HCEC 1CT (cell line): ENCODE data around the gene ERICH6B.
A peak's percentile ranks its signal among the peaks of the same experiment; 100 is the strongest.
"Not testable (repeated sequence)": the region's sequence is repeated elsewhere in the genome, so short reads cannot be mapped to it uniquely, and the experiment has no call there.

Source experiments
- DNase-seq: peaks from one replicate; pipeline ENCODE4 v3.0.0-alpha.2; 2017

Gene ERICH6B

DNA sequence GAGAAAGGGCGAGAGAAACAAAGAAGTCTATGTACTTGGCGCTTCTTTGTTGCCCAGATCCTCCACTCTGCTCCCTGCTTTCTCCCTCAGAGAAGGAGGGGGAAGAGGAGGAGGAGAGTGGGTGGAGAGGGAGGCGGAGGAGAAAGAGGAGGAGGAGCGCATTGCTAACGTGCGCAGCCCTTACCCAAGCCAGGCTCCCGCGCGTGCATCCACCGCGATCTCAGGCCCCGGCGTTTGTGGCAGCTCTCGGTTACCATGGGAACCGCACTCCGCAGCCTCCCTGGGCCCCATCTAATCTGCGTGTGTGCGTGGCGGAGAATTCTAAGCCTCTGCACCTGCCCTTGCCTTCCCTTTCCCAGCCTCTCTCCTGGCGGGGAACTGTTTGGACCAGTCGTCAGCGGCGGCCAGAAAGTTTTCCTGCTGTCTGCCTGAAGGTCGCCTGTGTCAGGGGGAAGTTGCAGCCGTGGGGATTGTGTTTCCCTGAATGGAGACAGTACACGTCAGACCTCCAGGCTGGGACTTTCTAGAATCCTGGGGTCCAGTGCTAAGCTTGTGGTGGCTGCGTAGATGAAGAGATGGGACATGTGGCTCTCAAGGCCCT, at the start of gene ERICH6B:
ERICH6B (minus strand) TSS at position 239 of the 601 bp plus-strand sequence. CDS start 18,734 bp downstream, outside the sequence.
- no peak for DNase-seq

DNA sequence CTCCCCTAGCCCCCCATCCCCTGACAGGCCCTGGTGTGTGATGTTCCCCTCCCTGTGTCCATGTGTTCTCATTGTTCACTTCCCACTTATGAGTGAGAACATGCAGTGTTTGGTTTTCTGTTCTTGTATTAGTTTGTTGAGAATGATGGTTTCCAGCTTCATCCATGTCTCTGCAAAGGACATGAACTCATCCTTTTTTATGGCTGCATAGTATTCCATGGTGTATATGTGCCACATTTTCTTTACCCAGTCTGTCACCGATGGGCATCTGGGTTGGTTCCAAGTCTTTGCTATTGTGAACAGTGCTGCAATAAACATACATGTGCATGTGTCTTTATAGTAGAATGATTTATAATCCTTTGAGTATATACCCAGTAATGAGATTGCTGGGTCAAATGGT, 47.4 kb upstream of the ERICH6B start:
- DNase-seq = not testable (repeated sequence)

- DNase-seq = no peak
Observed at GRCh38 chr13:45662162-45662561, 46.6 kb upstream of the ERICH6B start.

DNA sequence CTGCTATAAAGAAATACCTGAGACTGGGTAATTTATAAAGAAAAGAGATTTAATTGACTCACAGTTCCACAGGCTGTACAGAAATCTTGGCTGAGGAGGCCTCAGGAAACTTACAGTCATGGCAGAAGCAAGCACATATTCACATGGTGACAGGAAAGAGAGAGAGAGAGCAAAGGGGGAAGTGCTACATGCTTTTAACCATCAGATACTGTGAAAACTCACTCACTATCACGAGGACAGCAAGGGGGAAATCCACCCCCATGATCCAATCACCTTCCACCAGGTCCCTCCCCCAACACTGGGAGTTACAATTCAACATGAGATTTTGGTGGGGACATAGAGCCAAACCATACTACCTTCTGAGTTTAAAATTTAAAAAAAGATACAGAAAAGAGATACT, 44.9 kb upstream of the ERICH6B start:
- DNase-seq = not testable (repeated sequence)

- no peak for DNase-seq
Observed at GRCh38 chr13:45659536-45659935, 44.0 kb upstream of the ERICH6B start.

- DNase-seq = peak; percentile 87
Observed at GRCh38 chr13:45658586-45659235, 43.2 kb upstream of the ERICH6B start.

DNA sequence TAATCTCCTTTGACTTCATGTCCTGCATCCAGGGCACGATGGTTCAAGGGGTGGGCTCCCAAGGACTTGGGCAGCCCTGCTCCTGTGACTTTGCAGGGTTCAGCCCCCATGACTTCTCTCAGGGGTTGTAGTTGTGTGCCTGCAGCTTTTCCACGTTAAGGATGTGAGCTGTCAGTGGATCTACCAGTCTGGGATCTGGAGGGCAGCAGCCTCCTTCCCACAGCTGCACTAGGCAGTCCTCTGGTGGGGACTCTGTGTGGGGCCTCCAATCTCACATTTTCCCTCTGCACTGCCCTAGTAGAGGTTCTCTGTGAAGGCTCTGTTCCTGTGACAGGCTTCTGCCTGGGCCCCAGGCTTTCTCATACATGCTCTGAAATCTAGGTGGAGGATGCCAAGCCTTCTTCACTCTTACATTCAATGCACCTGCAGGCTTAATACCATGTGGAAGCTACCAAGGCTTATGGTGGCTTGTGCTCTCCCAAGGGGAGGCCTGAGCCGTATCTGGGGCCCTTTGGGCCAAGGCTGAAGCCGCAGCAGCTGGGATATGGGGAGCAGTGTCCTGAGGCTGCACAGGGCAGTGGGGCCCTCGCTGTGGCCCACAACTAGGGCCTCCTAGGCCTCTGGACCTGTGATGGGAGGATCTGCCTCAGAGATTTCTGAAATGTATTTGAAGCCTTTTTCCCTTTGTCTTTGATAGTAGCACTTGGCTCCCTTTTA, 39.3 kb upstream of the ERICH6B start:
- no peak for DNase-seq

GRCh38 chr13:45645263-45645662, 29.7 kb upstream of the ERICH6B start:
- DNase-seq = not testable (repeated sequence)

DNA sequence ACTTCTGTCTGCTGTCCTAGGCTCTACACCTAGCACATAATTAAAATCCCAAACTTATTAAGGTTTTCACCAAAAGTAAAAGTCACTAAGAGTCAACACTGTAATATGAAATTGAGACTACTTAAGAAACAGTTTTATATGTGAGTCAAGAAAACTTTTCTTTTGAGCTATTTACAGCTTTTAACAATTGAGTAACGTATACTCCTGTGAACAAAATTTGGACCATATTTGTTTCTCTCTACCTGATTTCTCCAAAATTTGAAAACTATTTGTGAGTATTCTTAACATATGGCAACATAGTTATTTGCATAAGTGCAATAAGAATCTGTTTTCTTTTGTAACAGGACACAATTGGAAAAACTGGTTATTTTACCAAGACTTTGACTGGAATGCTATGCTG, 26.6 kb upstream of the ERICH6B start:
- DNase-seq = not testable (repeated sequence)

GRCh38 chr13:45635291-45635690, 19.8 kb upstream of the ERICH6B start:
- not testable (repeated sequence) for DNase-seq

- DNase-seq = no peak
Observed at GRCh38 chr13:45630791-45631190, 15.3 kb upstream of the ERICH6B start.

GRCh38 chr13:45629940-45630339, 14.4 kb upstream of the ERICH6B start:
- no peak for DNase-seq

- no peak for DNase-seq
Observed at GRCh38 chr13:45628094-45628493, 12.6 kb upstream of the ERICH6B start.

GRCh38 chr13:45627656-45628055, 12.1 kb upstream of the ERICH6B start:
- no peak for DNase-seq

GRCh38 chr13:45626731-45627374, 11.3 kb upstream of the ERICH6B start:
- no peak for DNase-seq

GRCh38 chr13:45623516-45624090, 8.1 kb upstream of the ERICH6B start:
- peak; percentile 2 for DNase-seq

- no peak for DNase-seq
Observed at GRCh38 chr13:45621950-45622349, 6.4 kb upstream of the ERICH6B start.

- no peak for DNase-seq
Observed at GRCh38 chr13:45607931-45608330, 7.6 kb downstream of the ERICH6B start.

GRCh38 chr13:45604892-45605291, 10.6 kb downstream of the ERICH6B start:
- no peak for DNase-seq

- DNase-seq = no peak
Observed at GRCh38 chr13:45603338-45603737, 12.2 kb downstream of the ERICH6B start.

DNA sequence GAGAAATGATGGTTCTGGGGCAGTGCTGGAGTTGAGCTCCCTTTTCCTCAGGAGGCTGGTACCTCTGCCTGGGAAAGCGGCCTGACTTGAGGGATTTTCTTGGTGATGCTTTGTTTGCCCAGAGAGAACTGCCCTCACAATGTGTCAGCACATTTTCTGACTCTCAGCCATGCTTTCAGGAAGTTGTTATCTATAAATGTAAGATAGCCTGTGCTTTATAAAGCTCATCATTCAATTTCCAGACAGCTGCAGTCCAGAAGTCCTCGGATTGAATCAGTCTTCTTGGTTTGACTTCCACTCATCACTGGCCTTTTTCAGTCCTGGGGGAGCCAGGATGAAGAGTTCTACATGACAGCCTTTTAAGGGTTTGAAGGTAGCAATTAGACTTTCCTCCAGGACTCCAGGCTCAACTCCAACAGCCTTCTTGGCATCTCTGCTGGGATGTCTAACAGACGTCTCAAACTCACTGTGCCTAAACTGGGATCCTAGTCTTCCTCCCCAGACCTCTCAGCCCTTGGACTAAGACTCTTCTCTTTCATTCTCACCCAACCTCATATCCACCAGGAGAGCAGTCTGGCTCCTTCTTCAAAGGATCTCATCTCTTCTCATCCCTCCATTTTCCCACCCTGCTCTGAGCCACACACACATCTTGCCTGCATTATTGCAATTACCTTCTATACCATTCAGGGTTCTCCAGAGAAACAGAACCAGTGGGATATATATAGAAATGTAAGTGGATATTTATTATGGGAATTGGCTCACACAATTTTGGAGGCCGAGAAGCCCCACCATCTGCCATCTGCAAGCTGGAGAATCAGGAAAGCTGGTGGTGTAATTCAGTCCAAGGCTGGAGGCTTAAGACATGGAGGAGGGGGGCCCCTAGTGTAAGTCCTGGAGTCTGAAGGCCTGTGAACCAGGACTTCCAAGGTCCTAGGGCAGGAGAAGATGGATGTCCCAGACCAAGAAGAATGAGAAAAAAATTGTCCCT, 13.1 kb downstream of the ERICH6B start:
- DNase-seq = no peak

- no peak for DNase-seq
Observed at GRCh38 chr13:45601680-45602079, 13.9 kb downstream of the ERICH6B start.
